Measurements from ENCODE around the gene EIF5. TPM values are rescaled to one million over a fixed set of nuclear protein-coding genes. Genes with fewer than 3 reads are reported as not detected.

The EIF5 gene
- total RNA-seq: 258 and 260 TPM in 2 replicates

DNA sequence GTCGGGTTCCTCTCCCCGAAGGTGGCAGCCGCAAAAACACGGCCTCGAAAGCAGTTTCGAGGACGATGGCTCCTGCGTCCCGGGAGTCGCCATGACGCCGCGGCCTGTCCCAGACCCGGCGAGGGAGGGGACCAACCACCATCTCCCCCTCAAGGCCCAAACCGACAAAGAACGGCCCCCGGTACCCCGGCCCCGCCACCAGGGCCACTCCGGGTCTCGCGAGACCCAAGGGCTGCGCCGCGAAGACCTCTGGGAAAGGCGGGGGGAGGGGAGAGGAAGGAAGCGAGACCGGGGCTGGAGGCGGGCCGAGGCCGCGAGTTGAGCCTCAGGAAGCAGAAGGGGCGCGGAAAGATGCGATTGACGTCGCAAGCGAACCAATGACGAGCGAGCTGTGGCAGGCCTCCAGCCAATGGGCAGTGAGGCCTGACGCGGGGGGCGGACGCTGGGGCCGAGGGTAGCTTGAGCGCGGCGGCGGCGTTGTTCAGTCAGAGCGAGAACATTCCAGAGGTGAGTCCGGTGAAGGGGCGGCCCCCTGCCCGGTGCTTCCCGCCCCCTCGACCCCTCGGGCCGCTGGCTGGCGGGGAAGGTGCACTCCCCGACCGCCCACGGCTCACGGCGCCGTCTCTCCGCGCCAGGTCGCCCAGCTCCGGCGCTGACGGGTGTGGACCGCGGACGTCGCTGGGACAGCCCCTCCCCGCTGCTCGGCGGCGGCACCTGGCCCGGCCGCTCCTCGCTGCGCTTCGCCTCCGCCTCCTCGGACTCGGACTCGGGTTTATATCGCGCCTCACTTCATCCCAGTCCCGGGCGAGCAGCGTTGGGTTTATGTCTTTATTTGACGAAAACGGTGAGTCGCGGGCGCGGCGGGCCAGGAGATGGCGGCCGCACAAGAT lies at the start of gene EIF5:
Gene EIF5, plus strand, starts transcription at position 484 of the 890 bp plus-strand sequence. CDS start 1,624 bp downstream, outside the sequence.
- Mint-ChIP-seq H3K27ac (peak within 1 kb of the TSS; percentile 98), H3K27me3 (peaks cover 2% of the 10 kb centered on the region), H3K36me3 (ENCODE audit: low read depth) (peaks cover 43% of the 10 kb centered on the region), H3K9me3 (no peaks in the 10 kb centered on the region), H3K4me3 (peak within 1 kb of the TSS; percentile 92), H3K4me1 (peaks cover 37% of the 10 kb centered on the region)
- peak; percentile 100 for DNase-seq
- intact Hi-C loops (cut with micrococcal nuclease): loop anchor here (1.0 to 10.0 kb wide), 5 partner anchors 51 to 1512 kb away; partner anchors contain the start of genes BAG5, COA8, MARK3 and ZNF839

DNA sequence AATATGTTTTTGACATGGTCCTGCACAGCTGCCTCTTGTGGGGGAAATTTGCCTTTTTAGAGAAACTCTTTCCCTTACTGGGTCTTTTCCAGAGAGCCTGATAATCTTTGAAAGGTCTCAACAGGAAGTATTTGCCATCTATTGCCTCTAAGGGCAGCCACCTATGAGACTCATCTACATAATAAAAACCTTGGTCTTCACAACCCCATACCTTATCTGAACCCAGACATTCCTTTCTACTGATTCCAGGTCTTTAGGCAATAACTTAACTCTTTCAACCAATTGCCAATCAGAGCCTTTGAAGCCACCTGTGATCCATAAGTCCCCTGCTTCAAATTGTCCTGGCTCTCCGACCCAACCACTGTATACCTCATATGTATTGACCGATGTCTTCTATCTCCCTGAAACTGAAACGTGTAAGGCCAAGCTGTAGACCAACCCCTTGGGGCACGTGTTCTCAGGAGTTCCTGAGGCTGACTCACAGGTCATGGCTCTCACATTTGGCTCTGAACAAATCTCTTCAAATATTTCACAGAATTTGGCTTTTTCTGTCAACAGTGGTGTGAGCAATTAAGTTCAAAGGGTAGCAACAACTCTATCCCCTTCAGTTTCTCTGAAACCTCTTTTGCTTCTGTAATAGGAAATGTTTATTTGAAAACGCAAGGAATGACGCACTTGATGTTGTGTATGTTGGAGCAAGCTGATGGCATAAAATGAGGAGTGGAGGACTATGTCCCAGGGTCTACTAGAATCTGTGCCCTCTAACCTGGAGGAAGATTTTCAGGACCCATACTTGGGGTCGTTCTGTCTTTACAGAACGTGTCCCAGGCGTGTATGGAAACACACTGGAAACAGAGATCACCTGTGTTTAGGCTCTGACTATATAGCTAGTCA lies 49.2 kb upstream of the EIF5 start:
- H3K27me3 Mint-ChIP-seq: peaks cover 35% of the 10 kb centered on the region
- H3K36me3 Mint-ChIP-seq (ENCODE audit: low read depth): no peaks in the 10 kb centered on the region
- intact Hi-C loops (cut with micrococcal nuclease): no loop called here
- H3K27ac Mint-ChIP-seq: no peak overlapping the region
- no peaks in the 10 kb centered on the region for H3K9me3 Mint-ChIP-seq
- no peak for DNase-seq
- no peaks in the 10 kb centered on the region for H3K4me1 Mint-ChIP-seq
- no peak overlapping the region for H3K4me3 Mint-ChIP-seq

DNA sequence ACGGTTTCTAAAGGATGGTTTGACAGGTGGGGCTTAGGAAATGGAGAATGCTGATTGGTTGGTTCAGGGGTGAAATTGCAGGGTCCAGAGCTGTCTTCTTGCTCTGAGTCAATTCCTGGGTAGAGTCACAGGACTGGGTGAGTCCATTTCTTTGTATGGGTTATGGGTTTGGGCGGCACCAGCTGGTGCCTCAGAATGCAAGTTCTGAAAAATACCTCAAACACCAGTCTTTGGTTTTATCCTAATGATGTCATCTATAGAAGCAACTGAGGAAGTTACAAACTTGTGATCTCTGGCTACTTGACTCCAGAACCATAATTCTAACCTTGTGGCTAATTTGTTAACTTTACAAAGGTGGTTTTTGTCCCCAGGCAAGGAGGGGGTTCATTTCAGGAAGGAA lies 47.6 kb upstream of the EIF5 start:
- H3K9me3 Mint-ChIP-seq: no peaks in the 10 kb centered on the region
- H3K4me1 Mint-ChIP-seq: no peaks in the 10 kb centered on the region
- no peak for DNase-seq
- no peaks in the 10 kb centered on the region for H3K36me3 Mint-ChIP-seq (ENCODE audit: low read depth)
- no peak overlapping the region for H3K27ac Mint-ChIP-seq
- no peak overlapping the region for H3K4me3 Mint-ChIP-seq
- H3K27me3 Mint-ChIP-seq: peaks cover 26% of the 10 kb centered on the region
- intact Hi-C loops (cut with micrococcal nuclease): no loop called here

DNA sequence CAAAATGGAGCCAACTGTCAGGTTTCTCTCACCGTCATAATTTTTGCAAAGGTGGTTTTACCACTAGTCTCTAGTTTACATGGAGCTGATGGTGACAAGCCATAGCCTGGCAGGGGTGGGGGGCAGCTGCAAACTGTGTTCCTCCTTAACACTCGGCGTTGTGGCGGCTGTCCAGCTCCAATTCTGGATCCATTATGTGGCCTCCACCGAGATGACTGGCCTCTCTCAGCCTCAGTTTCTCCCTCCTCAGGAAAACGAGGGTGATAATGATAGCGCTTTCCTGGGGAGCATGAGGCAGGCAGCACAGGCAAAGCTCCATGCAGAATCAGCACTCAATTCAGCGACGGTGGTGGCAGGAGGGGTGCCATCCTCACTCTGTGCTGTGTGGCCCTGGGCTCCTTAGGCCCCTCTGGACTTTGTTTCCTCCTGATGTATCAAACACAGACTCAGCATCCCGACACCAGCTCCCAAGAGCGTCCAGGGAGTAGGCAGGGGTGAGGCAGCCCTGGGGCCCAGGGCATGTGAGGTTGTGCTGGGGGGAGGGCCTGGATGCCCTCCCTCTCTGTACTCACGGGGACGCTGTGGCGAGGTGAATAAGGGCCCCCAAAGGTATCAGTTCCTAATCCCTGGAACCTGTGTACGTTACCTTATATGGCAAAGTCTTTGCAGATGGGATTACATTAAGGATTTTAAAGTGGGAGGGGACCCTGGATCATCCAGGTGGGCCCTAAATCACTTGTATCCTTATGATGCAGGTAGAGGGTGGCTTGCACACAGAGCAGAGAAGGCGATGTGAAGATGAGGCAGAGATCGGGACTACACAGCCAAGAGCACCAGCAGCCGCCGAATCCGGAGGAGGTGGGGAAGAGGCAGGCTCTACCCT lies 46.8 kb upstream of the EIF5 start:
- Mint-ChIP-seq H3K4me3 (no peak overlapping the region), H3K36me3 (ENCODE audit: low read depth) (no peaks in the 10 kb centered on the region), H3K9me3 (no peaks in the 10 kb centered on the region), H3K27me3 (peaks cover 23% of the 10 kb centered on the region), H3K27ac (no peak overlapping the region), H3K4me1 (no peaks in the 10 kb centered on the region)
- no peak for DNase-seq
- intact Hi-C loops (cut with micrococcal nuclease): no loop called here

DNA sequence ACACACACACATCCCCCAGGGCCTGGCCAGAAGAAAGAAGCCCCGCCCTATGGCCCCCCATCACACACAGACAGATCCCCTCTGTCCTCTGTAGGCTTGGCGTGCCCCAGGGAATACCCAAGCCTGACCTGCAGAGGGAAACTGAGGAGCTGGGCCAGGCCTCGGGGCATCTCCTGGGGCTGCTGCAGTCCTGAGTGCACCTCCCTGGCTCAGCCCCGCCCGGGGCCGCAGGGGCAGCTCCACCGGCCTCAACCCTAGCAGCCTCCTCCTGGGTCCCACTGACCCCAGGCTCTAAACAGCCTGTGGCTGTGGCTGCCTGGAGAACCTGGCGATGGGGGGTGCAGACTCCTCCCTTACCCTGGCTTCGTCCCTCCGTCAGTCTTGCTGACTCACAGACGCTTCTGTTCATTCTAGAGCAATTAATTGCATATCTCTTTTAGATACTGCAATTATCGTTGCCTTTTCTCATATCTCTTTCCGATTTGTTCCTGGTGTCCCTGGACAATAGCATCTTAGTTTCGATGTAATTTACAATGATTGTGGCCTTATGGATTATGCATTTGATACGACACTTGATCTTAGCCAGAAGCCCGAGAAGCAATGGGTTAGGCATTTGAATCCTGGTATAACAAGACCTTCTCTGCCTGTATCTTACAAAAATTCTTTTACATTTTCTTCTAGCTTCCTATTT lies 45.8 kb upstream of the EIF5 start:
- no peak overlapping the region for H3K4me3 Mint-ChIP-seq
- intact Hi-C loops (cut with micrococcal nuclease): no loop called here
- H3K36me3 Mint-ChIP-seq (ENCODE audit: low read depth): no peaks in the 10 kb centered on the region
- no peaks in the 10 kb centered on the region for H3K9me3 Mint-ChIP-seq
- no peak overlapping the region for H3K27ac Mint-ChIP-seq
- H3K27me3 Mint-ChIP-seq: peaks cover 27% of the 10 kb centered on the region
- no peak for DNase-seq
- no peaks in the 10 kb centered on the region for H3K4me1 Mint-ChIP-seq

DNA sequence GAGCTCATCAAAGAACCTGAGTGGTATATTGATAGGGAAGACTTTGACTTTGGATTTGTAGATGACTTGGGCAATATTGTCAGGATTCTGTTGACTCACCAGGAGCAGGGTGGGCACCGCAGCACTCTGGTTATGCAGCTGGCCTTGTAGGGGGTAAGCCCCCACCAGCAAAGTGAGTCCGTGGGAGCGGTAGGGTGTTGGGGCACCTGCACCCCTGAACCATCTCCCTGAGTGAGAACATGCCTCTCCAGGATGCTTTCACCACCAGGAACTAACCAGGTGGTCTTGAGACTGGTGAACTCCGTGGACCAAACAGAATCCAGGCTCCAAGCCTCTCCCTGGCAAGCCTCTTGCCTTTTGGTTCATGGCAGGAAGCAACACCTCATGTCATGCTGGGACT lies 44.0 kb upstream of the EIF5 start:
- no peaks in the 10 kb centered on the region for H3K4me1 Mint-ChIP-seq
- no peaks in the 10 kb centered on the region for H3K9me3 Mint-ChIP-seq
- DNase-seq: no peak
- H3K27me3 Mint-ChIP-seq: peaks cover 25% of the 10 kb centered on the region
- no peaks in the 10 kb centered on the region for H3K36me3 Mint-ChIP-seq (ENCODE audit: low read depth)
- no peak overlapping the region for H3K27ac Mint-ChIP-seq
- intact Hi-C loops (cut with micrococcal nuclease): no loop called here
- no peak overlapping the region for H3K4me3 Mint-ChIP-seq

DNA sequence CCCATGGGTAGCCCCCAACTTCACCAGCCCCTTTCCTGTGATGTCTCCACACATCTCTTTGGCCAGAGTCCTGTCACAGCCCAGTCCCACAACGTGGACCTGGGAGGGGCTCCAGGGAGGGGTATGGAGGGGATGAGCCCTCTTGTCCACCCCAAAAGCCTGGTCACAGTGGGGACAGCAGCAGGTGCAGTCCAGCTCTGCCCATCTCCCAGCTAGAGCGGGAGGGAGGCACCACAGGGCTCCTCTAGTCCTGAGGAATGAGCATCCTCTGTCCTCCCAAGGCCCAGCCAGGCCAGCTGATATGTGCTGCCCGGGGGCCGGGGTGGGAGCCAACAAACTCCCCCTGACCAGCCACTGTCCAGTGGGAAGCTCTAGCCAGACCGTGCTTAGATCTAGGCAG lies 43.5 kb upstream of the EIF5 start:
- no peak for DNase-seq
- Mint-ChIP-seq H3K36me3 (ENCODE audit: low read depth) (no peaks in the 10 kb centered on the region), H3K27ac (no peak overlapping the region), H3K4me1 (no peaks in the 10 kb centered on the region), H3K9me3 (no peaks in the 10 kb centered on the region), H3K27me3 (peaks cover 23% of the 10 kb centered on the region), H3K4me3 (no peak overlapping the region)
- intact Hi-C loops (cut with micrococcal nuclease): no loop called here

DNA sequence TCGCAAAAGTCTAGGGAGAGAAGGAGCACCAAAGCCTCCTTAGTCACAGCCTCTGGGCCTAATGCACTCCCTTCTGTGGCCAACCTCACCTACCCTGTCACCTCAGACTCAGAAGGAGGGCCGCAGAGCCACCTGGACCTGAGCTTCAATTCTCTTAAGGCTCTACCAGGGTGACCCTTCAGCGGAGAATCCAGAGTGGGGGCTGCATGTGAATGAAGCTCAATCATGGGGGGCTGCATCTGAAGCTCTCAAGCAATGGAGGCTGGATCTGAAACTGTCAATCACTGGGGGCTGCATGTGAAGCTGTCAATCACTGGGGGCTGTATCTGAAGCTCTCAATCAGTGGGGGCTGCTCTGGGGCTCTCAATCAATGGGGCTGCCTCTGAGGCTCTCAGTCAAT lies 43.1 kb upstream of the EIF5 start:
- intact Hi-C loops (cut with micrococcal nuclease): no loop called here
- Mint-ChIP-seq H3K9me3 (no peaks in the 10 kb centered on the region), H3K27ac (no peak overlapping the region), H3K36me3 (ENCODE audit: low read depth) (no peaks in the 10 kb centered on the region), H3K27me3 (peaks cover 21% of the 10 kb centered on the region), H3K4me1 (no peaks in the 10 kb centered on the region), H3K4me3 (no peak overlapping the region)
- DNase-seq: no peak

DNA sequence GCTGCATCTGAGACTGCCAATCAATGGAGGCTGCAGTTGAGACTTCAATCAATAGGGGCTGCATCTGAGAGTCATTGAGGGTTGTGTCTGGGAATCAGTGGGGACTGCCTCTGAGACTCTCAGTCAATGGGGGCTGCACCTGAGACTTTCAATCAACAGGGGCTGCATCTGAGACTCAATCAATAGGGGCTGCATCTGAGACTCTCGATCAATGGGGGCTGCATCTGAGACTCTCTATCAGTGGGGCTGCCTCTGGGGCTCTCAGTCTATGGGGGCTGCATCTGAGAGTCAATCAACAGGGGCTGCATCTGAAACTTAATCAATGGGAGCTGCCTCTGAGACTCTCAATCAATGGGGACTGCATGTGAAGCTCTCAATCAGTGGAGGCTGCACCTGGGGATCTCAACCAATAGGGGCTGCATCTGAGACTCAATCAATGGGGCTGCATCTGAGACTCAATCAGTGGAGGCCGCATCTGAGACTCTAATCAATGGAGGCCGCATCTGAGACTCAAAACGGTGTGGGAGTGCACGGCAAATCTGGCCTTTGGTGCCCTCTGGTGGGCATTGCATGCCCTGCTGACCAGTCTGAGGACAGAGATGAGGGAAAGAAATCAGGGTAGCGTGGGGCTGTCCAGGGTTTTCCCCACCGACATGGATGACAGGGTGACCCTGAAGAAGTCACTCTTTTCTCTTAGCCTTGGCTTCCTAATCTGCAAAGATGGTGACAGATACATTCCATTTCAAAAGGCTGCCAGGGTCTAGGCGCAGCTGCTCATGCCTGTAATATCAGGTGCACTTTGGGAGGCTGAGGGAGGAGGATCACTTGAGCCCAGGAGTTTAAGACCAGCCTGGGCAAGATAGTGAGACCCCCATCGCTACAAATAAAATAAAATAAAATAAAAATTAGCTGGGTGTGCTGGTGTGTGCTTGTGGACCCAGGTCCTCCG lies 41.3 kb upstream of the EIF5 start:
- Mint-ChIP-seq H3K27ac (no peak overlapping the region), H3K27me3 (peaks cover 18% of the 10 kb centered on the region), H3K4me3 (no peak overlapping the region), H3K9me3 (no peaks in the 10 kb centered on the region), H3K4me1 (no peaks in the 10 kb centered on the region), H3K36me3 (ENCODE audit: low read depth) (no peaks in the 10 kb centered on the region)
- intact Hi-C loops (cut with micrococcal nuclease): loop anchor here (1.0 to 2.0 kb wide), 2 partner anchors 187 to 218 kb away; no protein-coding TSS in a partner anchor
- peak; percentile 92 for DNase-seq

DNA sequence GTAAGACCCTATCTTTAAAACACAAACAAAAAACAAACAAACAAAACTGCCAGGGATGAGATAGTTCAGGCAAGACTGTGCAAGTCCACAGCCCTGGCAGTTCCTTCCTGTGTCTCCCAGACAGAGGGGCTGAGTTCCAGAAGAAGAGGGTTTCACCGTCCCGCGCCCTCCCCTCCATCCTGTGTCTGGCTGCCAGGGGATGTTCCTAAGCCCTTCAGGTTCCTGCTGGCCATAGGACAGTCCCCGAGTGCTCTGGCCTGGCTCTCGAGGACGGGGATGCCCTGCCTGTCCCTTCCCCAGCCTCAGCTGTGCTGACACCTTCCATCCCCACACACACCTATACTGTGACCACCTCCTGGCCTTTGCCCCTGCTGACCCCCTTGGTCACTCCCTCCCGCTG lies 40.6 kb upstream of the EIF5 start:
- H3K27me3 Mint-ChIP-seq: peaks cover 18% of the 10 kb centered on the region
- no peaks in the 10 kb centered on the region for H3K36me3 Mint-ChIP-seq (ENCODE audit: low read depth)
- no peaks in the 10 kb centered on the region for H3K9me3 Mint-ChIP-seq
- DNase-seq: no peak
- intact Hi-C loops (cut with micrococcal nuclease): loop anchor here (2.0 kb wide), 1 partner anchor 219 kb away; no protein-coding TSS in a partner anchor
- H3K27ac Mint-ChIP-seq: no peak overlapping the region
- H3K4me1 Mint-ChIP-seq: no peaks in the 10 kb centered on the region
- no peak overlapping the region for H3K4me3 Mint-ChIP-seq

DNA sequence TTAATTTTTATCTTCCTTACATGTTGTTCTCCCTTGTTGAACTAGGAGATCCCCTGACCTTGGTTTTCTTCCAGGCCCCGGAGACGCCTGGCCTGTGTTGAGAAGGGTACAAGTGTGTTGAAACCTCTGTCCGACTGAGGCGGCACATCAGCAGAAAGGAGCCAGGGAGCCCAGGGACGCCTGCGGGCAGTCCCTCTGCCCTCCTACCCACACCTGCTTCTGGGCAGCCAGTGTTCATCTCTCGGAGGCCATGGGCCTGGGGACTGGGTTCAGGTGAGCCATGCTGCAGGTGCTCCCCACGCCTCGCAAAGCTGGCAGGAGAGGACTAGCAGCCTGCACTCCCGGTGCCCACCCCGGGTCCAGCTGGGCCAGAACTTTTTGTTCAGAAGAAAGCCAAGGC lies 39.9 kb upstream of the EIF5 start:
- no peaks in the 10 kb centered on the region for H3K4me1 Mint-ChIP-seq
- no peak overlapping the region for H3K4me3 Mint-ChIP-seq
- DNase-seq: no peak
- H3K27me3 Mint-ChIP-seq: peaks cover 18% of the 10 kb centered on the region
- no peaks in the 10 kb centered on the region for H3K36me3 Mint-ChIP-seq (ENCODE audit: low read depth)
- no peak overlapping the region for H3K27ac Mint-ChIP-seq
- intact Hi-C loops (cut with micrococcal nuclease): no loop called here
- H3K9me3 Mint-ChIP-seq: no peaks in the 10 kb centered on the region

DNA sequence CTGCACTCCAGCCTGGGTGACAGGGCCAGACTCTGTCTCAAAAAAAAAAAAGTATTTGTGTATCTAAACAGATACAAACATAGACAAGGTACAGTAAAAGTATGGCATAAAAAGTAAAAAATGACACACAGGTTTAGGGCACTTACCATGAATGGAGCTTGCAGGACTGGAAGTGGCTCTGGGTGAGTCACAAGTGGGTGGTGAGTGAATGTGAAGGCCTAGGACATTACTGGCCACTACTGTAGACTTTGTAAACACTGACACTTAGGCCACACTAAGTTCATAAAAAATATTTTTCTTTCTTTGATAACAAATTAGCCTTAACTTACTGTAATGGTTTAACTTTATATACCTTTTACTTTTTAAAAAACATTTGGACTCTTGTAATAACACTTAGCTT lies 38.0 kb upstream of the EIF5 start:
- Mint-ChIP-seq H3K4me1 (no peaks in the 10 kb centered on the region), H3K9me3 (no peaks in the 10 kb centered on the region), H3K27me3 (peaks cover 20% of the 10 kb centered on the region), H3K27ac (no peak overlapping the region), H3K4me3 (no peak overlapping the region), H3K36me3 (ENCODE audit: low read depth) (no peaks in the 10 kb centered on the region)
- DNase-seq: no peak
- intact Hi-C loops (cut with micrococcal nuclease): no loop called here
